Parathyroid adenoma (tissue), 2 donors: ENCODE data around the gene GAMT.
A peak's percentile ranks its signal among the peaks of the same experiment; 100 is the strongest.

Experiments used
- H2AFZ ChIP-seq: fragments of 300-600 bp; sonication (generic); one replicate; pipeline ENCODE4 v1.7.0; 2017; ENCODE audit warnings: antibody characterized with exemption, mild to moderate bottlenecking
- H3K27ac ChIP-seq: fragments of 300-600 bp; sonication (generic); one replicate; pipeline ENCODE4 v1.7.0; 2017
- H3K27me3 ChIP-seq: fragments of 300-600 bp; sonication (generic); one replicate; pipeline ENCODE4 v1.7.0; 2017; ENCODE audit warnings: low read length; ENCODE audit not compliant: control insufficient read depth, insufficient read depth
- H3K36me3 ChIP-seq: fragments of 300-600 bp; sonication (generic); one replicate; pipeline ENCODE4 v1.7.0; 2017; ENCODE audit warnings: low read length; ENCODE audit not compliant: control insufficient read depth, insufficient read depth
- H3K4me1 ChIP-seq: fragments of 300-600 bp; sonication (generic); one replicate; pipeline ENCODE4 v1.7.0; 2017; ENCODE audit warnings: control low read depth
- H3K4me2 ChIP-seq: fragments of 300-600 bp; sonication (generic); one replicate; pipeline ENCODE4 v1.7.0; 2017; ENCODE audit warnings: low read length
- H3K4me3 ChIP-seq: fragments of 300-600 bp; sonication (generic); one replicate; pipeline ENCODE4 v1.7.0; 2017; ENCODE audit warnings: low read depth, low read length
- H3K79me2 ChIP-seq: fragments of 300-600 bp; sonication (generic); one replicate; pipeline ENCODE4 v1.7.0; 2017; ENCODE audit warnings: control low read depth
- H3K9ac ChIP-seq: fragments of 300-600 bp; sonication (generic); one replicate; pipeline ENCODE4 v1.7.0; 2017; ENCODE audit warnings: mild to moderate bottlenecking
- H3K9me3 ChIP-seq: fragments of 300-600 bp; sonication (generic); one replicate; pipeline ENCODE4 v1.7.0; 2017; ENCODE audit warnings: low read length; ENCODE audit not compliant: control insufficient read depth
- CTCF ChIP-seq: fragments of 300-600 bp; sonication (generic); IDR thresholded peaks from one replicate; pipeline ENCODE4 v1.7.0; 2017; ENCODE audit warnings: antibody characterized with exemption, mild to moderate bottlenecking
- donor health status: primary hyperparathyroidism.

Gene GAMT

GRCh38 chr19:1360126-1360817, 41.1 kb downstream of the GAMT start:
- no peaks in the 10 kb centered on the region for H3K27me3 ChIP-seq
- no peaks in the 10 kb centered on the region for H3K9me3 ChIP-seq
- H3K36me3 ChIP-seq = no peaks in the 10 kb centered on the region
- H3K4me2 ChIP-seq = no peak overlapping the region
- H2AFZ ChIP-seq = no peak overlapping the region
- H3K4me3 ChIP-seq = no peak overlapping the region
- H3K9ac ChIP-seq = no peak overlapping the region
- no peak for TF ChIP-seq CTCF
- H3K4me1 ChIP-seq = peaks cover 4% of the 10 kb centered on the region
- H3K79me2 ChIP-seq = peaks cover 4% of the 10 kb centered on the region
- no peak overlapping the region for H3K27ac ChIP-seq

DNA sequence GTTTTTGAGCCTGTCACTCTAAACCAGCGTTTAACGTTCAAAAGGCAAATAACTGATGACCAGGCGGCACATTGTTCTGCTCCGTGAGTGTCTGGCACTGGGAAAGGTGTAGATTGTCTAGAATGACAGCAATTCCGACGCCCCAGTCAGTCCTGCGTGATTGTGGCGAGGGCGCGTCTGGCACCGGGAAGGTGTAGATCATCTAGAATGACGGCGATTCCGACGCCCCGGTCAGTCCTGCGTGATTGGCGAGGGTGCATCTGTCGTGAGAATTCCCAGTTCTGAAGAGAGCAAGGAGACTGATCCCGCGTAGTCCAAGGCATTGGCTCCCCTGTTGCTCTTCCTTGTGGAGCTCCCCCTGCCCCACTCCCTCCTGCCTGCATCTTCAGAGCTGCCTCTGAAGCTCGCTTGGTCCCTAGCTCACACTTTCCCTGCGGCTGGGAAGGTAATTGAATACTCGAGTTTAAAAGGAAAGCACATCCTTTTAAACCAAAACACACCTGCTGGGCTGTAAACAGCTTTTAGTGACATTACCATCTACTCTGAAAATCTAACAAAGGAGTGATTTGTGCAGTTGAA, 43.7 kb downstream of the GAMT start:
- Histone ChIP-seq H3K4me2 (no peak overlapping the region), H3K36me3 (no peaks in the 10 kb centered on the region), H3K27ac (no peak overlapping the region), H2AFZ (no peak overlapping the region), H3K4me1 (peaks cover 4% of the 10 kb centered on the region), H3K4me3 (no peak overlapping the region), H3K9ac (no peak overlapping the region), H3K27me3 (no peaks in the 10 kb centered on the region), H3K9me3 (no peaks in the 10 kb centered on the region), H3K79me2 (peaks cover 4% of the 10 kb centered on the region)
- no peak for TF ChIP-seq CTCF

GRCh38 chr19:1356508-1356865, 44.9 kb downstream of the GAMT start:
- no peak overlapping the region for H3K4me3 ChIP-seq
- H2AFZ ChIP-seq = no peak overlapping the region
- no peak overlapping the region for H3K27ac ChIP-seq
- H3K27me3 ChIP-seq = no peaks in the 10 kb centered on the region
- H3K79me2 ChIP-seq = no peaks in the 10 kb centered on the region
- no peak overlapping the region for H3K9ac ChIP-seq
- TF ChIP-seq CTCF = no peak
- no peaks in the 10 kb centered on the region for H3K36me3 ChIP-seq
- peaks cover 4% of the 10 kb centered on the region for H3K4me1 ChIP-seq
- H3K4me2 ChIP-seq = peak overlapping the region; percentile 0
- H3K9me3 ChIP-seq = no peaks in the 10 kb centered on the region

GRCh38 chr19:1355568-1356507, 45.5 kb downstream of the GAMT start:
- H3K9ac ChIP-seq = no peak overlapping the region

More at GRCh38 chr19:1355568-1356507, 45.5 kb downstream of the GAMT start:
- no peak for TF ChIP-seq CTCF
- no peaks in the 10 kb centered on the region for H3K27me3 ChIP-seq
- peaks cover 4% of the 10 kb centered on the region for H3K4me1 ChIP-seq
- H3K4me3 ChIP-seq = peak overlapping the region; percentile 63
- peak overlapping the region; percentile 27 for H3K27ac ChIP-seq
- H3K36me3 ChIP-seq = no peaks in the 10 kb centered on the region
- H3K79me2 ChIP-seq = no peaks in the 10 kb centered on the region
- H3K4me2 ChIP-seq = peak overlapping the region; percentile 75
- H2AFZ ChIP-seq = peak overlapping the region; percentile 73
- no peaks in the 10 kb centered on the region for H3K9me3 ChIP-seq
